GM19438 (cell line): Measurements from ENCODE around the gene FBXO27.
"Not testable (repeated sequence)": the region's sequence is repeated elsewhere in the genome, so short reads cannot be mapped to it uniquely, and the experiment has no call there.

Experiments
- ATAC-seq: cut with Tn5 transposase; IDR thresholded peaks from one replicate; pipeline ENCODE4 v1.9.1; 2021; ENCODE audit warnings: low read depth; ENCODE audit not compliant: unreplicated experiment

The FBXO27 gene

GRCh38 chr19:38989614-38990013 lies 42.7 kb downstream of the FBXO27 start:
- not testable (repeated sequence) for ATAC-seq

GRCh38 chr19:38989066-38989605 lies 43.2 kb downstream of the FBXO27 start:
- no peak for ATAC-seq

- not testable (repeated sequence) for ATAC-seq
Observed at GRCh38 chr19:38988627-38989026, 43.7 kb downstream of the FBXO27 start.

GRCh38 chr19:38987745-38988144 lies 44.6 kb downstream of the FBXO27 start:
- not testable (repeated sequence) for ATAC-seq

- no peak for ATAC-seq
Observed at GRCh38 chr19:38985262-38985661, 47.1 kb downstream of the FBXO27 start.

GRCh38 chr19:38980583-38981374 lies 51.6 kb downstream of the FBXO27 start:
- no peak for ATAC-seq

GRCh38 chr19:38979812-38980211 lies 52.5 kb downstream of the FBXO27 start:
- no peak for ATAC-seq

- ATAC-seq, result no peak
Observed at GRCh38 chr19:38978326-38978689, 54.0 kb downstream of the FBXO27 start.

- peak; percentile 53 for ATAC-seq
Observed at GRCh38 chr19:38977445-38978325, 54.7 kb downstream of the FBXO27 start.

- no peak for ATAC-seq
Observed at GRCh38 chr19:38975861-38976271, 56.5 kb downstream of the FBXO27 start.

- no peak for ATAC-seq
Observed at GRCh38 chr19:38975214-38975860, 57.0 kb downstream of the FBXO27 start, which contains the start of gene FBXO17. Gene FBXO17 (minus strand): TSS chr19:38975742. CDS start chr19:38950319, 25,423 bp downstream.

GRCh38 chr19:38974624-38975213 lies 57.6 kb downstream of the FBXO27 start:
- ATAC-seq, result no peak
